Peyer's patch (tissue), 4 donors: ENCODE data around the gene TSPAN3.

Experiments used
- POLR2A ChIP-seq, 2 donors: fragments of 450-650 bp; IDR thresholded peaks; one replicate each; pipeline ENCODE4 v1.5.1; 2017; ENCODE audit warnings: antibody characterized with exemption in 2 of 2, mild to moderate bottlenecking in 2 of 2, moderate library complexity in 2 of 2
- TF ChIP-seq, protein P1 (sequence below), 6 experiments: fragments of 450-650 bp in 4 of 6; fragments of 200-600 bp in 2 of 6; sonication (generic) in 1 of 6; IDR thresholded peaks; one replicate each; pipeline ENCODE4 v1.5.1; 2017 to 2019; ENCODE audit warnings: antibody characterized with exemption in 6 of 6, mild to moderate bottlenecking in 3 of 6, moderate library complexity in 1 of 6

DNA sequence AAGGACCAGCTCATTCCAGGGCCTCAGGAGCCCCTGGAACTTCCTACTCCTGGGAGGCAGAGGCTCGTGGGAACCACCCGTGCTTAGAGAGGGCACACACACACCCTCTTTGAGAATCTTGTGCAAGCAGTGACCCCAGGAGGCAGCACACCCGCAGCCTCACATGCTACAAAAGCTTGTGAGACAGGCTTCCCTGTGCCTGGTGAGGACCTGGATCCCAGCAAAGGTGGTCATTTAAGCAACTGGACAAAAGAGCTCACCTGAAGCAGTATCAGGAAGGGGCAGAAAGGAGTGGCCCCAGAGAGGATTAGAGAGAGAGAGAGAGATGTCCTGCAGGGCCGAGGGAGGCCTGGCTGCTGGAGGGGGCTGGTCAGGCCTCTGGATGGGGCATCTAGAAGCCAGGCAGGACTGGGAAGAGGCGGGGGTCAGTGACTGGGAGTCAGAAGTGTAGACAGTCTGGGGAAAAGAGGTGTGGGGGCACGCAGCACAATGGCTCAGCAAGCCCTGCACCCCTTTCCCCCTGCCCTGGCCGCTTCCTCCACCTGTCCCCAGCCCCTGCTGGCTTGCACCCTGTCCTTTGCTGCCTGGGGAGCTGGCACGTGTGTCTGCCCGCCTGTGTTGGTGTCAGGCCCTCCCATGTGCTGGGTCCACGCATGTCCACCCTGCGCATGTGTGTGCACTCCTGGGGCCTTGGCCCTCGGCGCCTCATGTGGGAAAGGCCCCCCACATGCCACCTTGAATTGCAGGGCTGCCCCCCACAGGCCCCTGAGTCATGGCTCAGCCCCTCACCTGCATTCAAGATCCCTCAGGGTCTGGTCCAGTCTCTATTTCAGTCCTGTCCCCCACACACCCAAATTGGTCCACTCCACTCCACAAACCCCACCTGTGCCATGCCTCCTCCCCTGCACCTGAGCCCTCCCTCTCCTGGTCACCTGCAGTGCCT lies 36.9 kb downstream of the TSPAN3 start:
- TF ChIP-seq, protein P1, sequence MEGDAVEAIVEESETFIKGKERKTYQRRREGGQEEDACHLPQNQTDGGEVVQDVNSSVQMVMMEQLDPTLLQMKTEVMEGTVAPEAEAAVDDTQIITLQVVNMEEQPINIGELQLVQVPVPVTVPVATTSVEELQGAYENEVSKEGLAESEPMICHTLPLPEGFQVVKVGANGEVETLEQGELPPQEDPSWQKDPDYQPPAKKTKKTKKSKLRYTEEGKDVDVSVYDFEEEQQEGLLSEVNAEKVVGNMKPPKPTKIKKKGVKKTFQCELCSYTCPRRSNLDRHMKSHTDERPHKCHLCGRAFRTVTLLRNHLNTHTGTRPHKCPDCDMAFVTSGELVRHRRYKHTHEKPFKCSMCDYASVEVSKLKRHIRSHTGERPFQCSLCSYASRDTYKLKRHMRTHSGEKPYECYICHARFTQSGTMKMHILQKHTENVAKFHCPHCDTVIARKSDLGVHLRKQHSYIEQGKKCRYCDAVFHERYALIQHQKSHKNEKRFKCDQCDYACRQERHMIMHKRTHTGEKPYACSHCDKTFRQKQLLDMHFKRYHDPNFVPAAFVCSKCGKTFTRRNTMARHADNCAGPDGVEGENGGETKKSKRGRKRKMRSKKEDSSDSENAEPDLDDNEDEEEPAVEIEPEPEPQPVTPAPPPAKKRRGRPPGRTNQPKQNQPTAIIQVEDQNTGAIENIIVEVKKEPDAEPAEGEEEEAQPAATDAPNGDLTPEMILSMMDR (IDR thresholded peaks at IDR 0.05), result no peak
- no peak for TF ChIP-seq POLR2A (IDR thresholded peaks at IDR 0.05)
